Lower leg skin (tissue), 4 donors: ENCODE results near the gene MGMT. TPM values are rescaled to one million over a fixed set of nuclear protein-coding genes. Genes with fewer than 3 reads are reported as not detected.

Source experiments
- DNase-seq, 2 donors: peaks; one replicate each; pipeline ENCODE4 v3.0.0-alpha.2; 2019; ENCODE audit warnings: low spot score in 2 of 2
- H3K4me3 ChIP-seq: fragments of 200-600 bp; sonication (generic); 2 replicates; pipeline ENCODE4 v1.5.1; 2017; ENCODE audit warnings: mild to moderate bottlenecking, low read depth; ENCODE audit not compliant: poor library complexity, severe bottlenecking
- CTCF ChIP-seq, 3 donors: fragments of 450-650 bp; IDR thresholded peaks; one replicate each; pipeline ENCODE4 v1.5.1; 2016; ENCODE audit warnings: antibody characterized with exemption in 3 of 3, mild to moderate bottlenecking in 3 of 3, moderate library complexity in 2 of 3
- POLR2A ChIP-seq, 2 donors: fragments of 450-650 bp; IDR thresholded peaks; one replicate each; pipeline ENCODE4 v1.6.1; 2016 to 2017; ENCODE audit warnings: antibody characterized with exemption in 2 of 2, mild to moderate bottlenecking in 1 of 2, moderate library complexity in 1 of 2
- WGBS, 2 donors: methylation state at CpG; one replicate each; pipeline ENCODE4 v1.1.5; 2018; 5-methylcytosine and 5-hydroxymethylcytosine counted together
- intact Hi-C: fragments of 100-400 bp; cut with DNase I; formaldehyde crosslinking; loops from one replicate; pipeline ENCODE4 v1.15.0; 2023; ENCODE audit warnings: low total_unique reads
- total RNA-seq, 4 donors: library from RNA; depleted of rRNA; stranded (reverse); fragments of >200 nt; gene quantifications; one replicate each; pipeline ENCODE4 v1.1.0, GENCODE V29; 2016

Gene MGMT
- total RNA-seq, 4 donors from 2014 or later = 13.1 to 38.7 (median 29.2) TPM

GRCh38 chr10:129689671-129690071 lies 222.6 kb downstream of the MGMT start:
- 22 to 24% methylated on average over 4 of the region's 4 CpGs for WGBS, 2 donors
- TF ChIP-seq CTCF (IDR thresholded peaks at IDR 0.05) (no peak), POLR2A (IDR thresholded peaks at IDR 0.05) (no peak)
- intact Hi-C loops = no loop called here
- no peak overlapping the region for H3K4me3 ChIP-seq
- peak in 1 of 2 donors; percentile 60 for DNase-seq

- WGBS, 2 donors = 37 to 43% methylated on average over 8 of the region's 8 CpGs
- DNase-seq = no peak
- intact Hi-C loops = no loop called here
- no peak for TF ChIP-seq CTCF (IDR thresholded peaks at IDR 0.05)
- no peak for TF ChIP-seq POLR2A (IDR thresholded peaks at IDR 0.05)
- no peak overlapping the region for H3K4me3 ChIP-seq
These were observed 223.4 kb downstream of the MGMT start for GRCh38 chr10:129690248-129691070.

- no peak for DNase-seq
- intact Hi-C loops = no loop called here
- TF ChIP-seq POLR2A (IDR thresholded peaks at IDR 0.05) (no peak), CTCF (IDR thresholded peaks at IDR 0.05) (no peak)
- no peak overlapping the region for H3K4me3 ChIP-seq
- WGBS, 2 donors = 95 to 97% methylated on average over 8 of the region's 8 CpGs
These were observed 225.7 kb downstream of the MGMT start for GRCh38 chr10:129692695-129693094.

- 95 to 98% methylated on average over 11 of the region's 11 CpGs for WGBS, 2 donors
- no peak overlapping the region for H3K4me3 ChIP-seq
- no peak for TF ChIP-seq CTCF (IDR thresholded peaks at IDR 0.05)
- TF ChIP-seq POLR2A (IDR thresholded peaks at IDR 0.05) = no peak
- intact Hi-C loops = no loop called here
- no peak for DNase-seq
These were observed 226.3 kb downstream of the MGMT start for GRCh38 chr10:129693382-129693781.

- no peak for TF ChIP-seq CTCF (IDR thresholded peaks at IDR 0.05)
- TF ChIP-seq POLR2A (IDR thresholded peaks at IDR 0.05) = no peak
- intact Hi-C loops = no loop called here
- WGBS, 2 donors = 38 to 51% methylated on average over 4 of the region's 4 CpGs
- DNase-seq = no peak
- H3K4me3 ChIP-seq = no peak overlapping the region
These were observed 227.1 kb downstream of the MGMT start for GRCh38 chr10:129694184-129694583.
